NCI-H524 (cell line): ENCODE data around the gene SHISAL1.
A peak's percentile ranks its signal among the peaks of the same experiment; 100 is the strongest.

Source experiments
- DNase-seq, 2 experiments: peaks; one replicate each; lab custom pipeline; 2025; lab: John Stamatoyannopoulos, UW

The SHISAL1 gene

GRCh38 chr22:44342347-44342956 lies 29.7 kb upstream of the SHISAL1 start:
- DNase-seq, result no peak

DNA sequence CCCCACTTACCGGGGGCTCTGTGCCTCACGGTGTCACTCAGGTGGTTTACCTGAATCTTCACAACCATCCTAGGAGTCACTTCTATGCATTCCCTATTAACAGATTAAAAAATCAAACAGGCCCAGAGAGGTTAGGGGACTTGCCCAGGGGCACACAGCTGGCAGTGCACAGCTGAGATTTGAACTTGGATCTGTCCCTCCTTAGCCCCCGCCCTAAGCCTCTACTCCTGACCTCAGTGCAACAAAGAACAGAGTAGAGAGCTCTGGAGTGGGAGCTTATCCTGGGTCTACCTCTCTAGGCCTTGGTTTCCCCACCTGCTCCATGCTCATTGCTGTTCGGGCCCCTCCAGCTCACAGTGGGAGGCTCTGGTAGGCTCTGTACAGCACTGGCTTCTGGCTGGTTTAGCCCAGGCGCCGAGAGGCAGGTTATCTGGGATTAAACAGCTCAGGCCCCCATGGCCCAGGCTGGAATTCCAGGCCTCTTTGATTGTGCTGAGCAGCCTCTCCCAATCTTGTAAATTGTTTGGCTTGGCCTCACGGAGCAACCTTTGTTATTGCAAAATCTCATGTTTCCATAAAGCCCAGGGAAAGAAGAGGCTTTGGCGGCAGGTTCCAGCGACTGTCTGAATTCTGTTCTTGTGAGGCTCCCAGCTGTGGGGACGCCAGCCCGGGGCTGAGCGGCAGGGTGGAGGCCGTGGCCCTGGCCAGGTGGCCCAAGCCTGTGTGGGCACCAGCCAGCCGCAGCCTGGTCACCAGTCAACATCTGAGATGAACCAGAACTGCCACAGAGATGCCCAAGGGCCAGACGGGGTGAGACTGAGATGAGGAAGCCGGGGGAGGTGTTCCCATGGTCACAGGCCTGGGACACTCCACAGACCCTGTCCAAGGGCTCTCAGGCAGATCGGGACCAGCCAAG lies 28.9 kb upstream of the SHISAL1 start:
- peak in 1 of 2 experiments; percentile 28 for DNase-seq

DNA sequence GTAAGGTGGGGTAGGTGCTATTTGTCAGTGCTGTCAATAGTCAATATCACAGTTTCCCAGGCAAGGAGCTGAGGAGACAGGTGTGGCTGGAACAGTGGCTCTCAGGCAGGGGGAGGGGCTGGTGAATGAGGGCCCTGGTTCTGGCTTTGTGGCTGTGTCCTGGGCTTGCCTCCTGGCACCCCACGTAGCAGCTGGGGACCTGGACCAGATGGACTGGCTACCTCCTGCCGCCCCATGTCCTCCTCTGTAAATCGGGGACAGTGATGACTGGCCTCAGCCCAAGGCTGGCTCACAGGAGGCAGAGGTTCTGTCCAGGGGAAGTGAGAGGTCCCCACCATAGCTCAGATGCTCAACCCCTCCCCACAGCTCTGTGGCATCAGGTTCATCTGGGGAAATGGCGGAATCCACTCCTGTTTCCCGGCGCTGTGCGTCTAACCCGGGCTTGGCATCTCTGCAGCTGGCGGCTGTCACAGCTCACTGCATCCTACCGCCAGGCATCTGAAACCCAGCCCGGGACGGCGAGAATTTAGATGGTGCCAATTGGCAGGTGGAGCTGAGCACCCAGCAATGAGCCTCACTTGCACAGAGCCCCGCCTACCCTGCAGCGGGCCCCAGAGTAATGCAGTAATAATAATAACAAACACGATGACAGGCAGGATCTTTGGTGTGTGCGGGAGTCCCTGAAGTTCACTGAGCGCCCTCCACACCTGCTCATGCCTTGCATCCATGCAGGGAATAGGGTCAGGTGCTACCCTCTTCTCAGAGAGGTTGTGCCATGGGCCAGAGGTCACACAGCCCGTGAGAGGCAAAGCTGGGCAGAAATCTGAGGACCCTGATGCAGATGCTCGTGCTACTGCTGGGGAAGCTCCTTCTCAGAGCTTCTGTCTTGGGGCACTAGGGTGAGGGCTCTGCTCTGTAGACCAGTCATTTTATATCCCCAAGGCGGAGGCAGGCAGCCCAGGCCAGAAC lies 27.8 kb upstream of the SHISAL1 start:
- peak; percentile 66 to 85 for DNase-seq

DNA sequence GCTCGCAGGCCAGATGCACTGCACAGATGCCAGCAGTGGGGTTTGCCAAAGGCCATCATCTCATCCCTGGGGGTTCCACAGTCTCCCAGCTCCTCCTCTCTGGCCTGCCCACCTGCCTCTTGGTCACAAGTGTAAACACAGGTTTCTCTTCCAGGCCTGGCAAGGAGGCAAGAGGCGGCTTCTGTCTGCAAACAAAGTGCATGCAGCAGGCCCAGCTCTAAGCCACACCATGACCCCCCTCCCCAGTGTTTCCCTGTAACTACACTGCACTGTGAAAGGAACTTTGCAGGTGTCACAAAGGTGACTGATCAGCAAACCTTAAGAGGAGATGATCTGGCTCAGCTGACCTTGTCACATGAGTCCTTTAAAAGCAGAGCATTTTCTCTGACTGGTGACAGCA lies 26.2 kb upstream of the SHISAL1 start:
- peak in 1 of 2 experiments; percentile 53 for DNase-seq

GRCh38 chr22:44338177-44338810 lies 25.5 kb upstream of the SHISAL1 start:
- no peak for DNase-seq

DNA sequence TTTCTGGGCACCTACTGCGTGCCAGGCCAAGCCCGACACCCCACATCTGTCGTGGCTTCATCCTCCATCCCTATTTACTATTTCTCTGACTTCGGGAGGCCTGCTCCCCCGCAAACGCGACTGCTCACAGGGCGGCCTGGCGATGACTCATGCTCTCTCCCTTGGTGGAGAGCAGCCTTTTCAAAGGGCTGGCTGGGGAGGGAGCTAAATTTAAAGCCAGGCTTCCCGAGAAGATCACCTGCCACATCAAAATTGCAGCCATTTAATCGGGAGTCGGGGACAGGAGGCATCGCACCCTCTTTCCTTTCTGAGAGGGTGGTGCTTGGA lies 24.9 kb upstream of the SHISAL1 start:
- no peak for DNase-seq

DNA sequence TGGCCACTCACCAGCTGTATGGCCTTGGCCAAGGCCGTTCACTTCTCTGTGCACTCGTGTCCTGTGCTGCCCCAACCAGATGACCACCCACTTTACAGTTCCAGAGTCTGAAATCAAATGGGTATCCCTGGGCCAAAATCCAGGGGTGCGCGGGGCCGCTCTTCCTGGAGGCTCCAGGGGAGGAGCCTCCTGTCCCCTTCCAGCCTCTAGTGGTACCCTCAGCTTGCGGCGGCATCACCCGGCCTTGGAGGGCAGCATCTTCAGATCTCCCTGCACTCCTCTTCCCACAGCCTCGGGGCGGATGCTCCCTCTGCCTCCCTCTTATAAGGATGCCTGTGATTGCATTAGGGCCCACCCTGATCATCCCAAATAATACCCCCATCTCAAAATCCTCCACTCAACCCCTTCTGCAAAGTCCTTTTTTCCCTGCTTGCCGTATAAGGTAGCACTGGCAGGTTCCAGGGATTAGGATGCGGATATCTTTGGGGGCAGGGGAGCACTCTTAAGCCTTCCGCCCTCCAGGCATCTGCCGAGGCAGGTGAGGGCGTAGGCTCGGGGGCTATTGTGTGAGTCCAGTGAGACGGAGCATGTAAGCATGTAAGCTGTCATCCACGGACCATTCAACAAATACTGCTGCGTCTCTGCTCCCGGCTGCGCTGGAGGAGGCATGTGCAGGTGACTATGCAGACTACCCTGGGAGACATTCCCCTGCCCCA lies 24.4 kb upstream of the SHISAL1 start:
- no peak for DNase-seq

DNA sequence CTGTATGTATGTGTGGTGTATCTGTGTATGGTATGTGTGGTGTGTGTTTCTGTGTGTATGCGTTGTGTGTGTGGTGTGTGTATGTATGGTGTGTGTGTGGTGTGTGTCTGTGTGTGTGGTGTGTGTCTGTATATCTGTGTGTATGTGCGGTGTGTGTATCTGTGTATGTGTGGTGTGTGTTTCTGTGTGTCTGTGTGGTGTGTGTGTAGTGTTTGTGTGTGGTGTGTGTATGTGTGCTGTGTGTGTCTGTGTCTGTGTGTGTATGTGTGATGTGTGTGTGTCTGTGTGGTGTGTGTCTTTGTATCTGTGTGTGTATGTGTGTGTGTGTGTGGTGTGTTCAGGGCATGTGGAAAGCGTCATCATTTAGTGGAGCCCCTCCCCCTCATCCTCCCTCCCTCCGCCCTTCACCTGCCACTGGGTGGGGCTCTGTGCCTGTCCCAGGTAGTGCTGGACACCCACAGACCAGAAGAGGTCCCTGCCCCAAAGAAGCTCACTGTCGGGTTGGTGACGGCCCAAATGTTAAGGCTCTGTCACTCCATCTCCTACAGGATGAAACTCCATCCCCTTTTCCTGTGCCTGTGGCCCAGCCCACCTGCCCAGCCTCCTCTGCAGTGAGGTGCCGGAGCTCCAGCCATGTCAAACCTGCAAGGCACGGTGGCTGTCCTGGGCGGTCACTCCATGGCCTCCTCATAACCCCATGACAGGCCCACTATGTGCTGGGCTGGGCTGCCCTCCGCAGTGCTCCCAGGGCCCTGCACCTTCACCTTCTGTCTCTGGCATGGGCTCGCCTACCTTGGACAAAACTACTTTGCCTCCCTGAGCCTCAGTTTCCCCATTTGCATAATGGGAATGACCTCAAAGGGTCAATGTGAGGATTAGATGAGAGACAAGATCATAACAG lies 23.4 kb upstream of the SHISAL1 start:
- peak in 1 of 2 experiments; percentile 35 for DNase-seq

DNA sequence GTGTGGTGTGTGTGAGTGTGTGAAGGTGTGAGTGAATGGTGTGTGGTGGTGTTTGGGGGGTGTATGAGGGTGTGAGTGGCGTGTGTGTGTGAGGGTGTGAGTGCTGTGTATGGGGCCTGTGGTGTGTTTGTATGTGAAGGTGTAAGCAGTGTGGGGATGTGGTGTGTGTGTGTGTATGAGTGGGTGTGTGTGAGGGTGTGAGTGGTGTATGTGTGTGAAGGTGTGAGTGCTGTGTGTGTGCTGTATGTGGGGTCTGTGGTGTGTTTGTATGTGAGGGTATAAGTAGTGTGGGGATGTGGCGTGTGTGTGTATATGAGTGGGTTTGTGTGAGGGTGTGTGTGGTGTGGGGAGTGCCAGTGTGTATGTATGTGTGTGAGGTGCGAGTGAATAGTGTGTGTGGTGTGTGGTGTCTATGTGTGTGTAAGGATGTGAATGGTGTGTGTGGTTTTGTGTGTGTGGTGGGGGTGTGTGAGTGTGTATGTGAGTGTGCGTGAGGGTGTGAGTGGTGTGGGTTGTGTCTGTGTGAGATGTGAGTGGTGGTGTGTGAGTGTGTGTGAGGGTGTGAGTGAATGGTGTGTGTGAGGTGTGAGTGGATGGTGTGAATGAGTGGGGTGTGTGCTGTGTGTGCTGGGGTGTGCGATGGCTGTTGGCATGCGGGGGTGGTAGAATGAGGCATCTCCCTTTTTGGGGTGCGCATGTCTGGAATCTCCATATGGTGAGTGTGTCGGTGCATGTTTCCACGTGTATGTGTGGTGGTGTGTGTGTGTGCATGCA lies 22.5 kb upstream of the SHISAL1 start:
- no peak for DNase-seq

DNA sequence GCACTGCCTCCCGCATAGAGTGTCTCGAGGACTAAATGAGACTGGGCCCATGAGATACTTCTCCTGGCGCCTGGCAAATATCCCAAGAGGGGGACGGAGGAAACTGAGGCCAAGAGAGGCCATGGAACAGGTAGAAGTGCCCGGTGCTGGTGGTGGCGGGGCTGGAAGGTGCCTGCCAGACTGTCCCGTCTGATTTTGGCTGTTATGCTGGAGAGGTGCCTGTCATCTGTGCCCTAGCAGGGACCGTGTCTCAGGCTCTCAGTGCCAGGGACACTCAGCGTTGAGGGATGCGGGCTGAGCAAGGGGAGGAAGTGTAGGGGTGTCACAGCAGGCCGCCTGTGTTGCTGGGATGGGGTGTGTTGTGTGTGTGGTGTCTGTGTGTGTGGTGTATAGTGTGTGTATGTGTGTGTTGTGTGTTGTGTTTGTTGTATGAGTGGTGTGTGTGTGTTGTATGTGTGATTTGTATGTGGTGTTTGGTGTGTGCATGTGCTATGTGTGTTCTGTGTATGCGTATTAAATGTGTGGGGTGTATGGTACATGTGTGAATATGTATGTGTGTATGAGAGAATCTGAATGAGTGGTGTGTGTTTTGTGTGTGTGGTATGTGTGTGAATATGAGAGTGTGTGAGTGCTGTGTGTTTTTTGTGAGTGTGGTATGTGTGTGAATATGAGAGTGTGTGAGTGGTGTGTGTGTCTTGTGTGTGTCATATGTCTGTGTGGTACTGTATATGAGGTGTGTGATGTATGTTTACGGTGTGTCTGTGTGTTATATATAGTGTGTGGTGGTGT lies 21.3 kb upstream of the SHISAL1 start:
- DNase-seq, result no peak

GRCh38 chr22:44332946-44333345 lies 20.2 kb upstream of the SHISAL1 start:
- DNase-seq, result no peak

- DNase-seq, result peak in 1 of 2 experiments; percentile 24
Measured at GRCh38 chr22:44331881-44332714, 19.3 kb upstream of the SHISAL1 start.

- no peak for DNase-seq
Measured at GRCh38 chr22:44330744-44331660, 18.3 kb upstream of the SHISAL1 start.

DNA sequence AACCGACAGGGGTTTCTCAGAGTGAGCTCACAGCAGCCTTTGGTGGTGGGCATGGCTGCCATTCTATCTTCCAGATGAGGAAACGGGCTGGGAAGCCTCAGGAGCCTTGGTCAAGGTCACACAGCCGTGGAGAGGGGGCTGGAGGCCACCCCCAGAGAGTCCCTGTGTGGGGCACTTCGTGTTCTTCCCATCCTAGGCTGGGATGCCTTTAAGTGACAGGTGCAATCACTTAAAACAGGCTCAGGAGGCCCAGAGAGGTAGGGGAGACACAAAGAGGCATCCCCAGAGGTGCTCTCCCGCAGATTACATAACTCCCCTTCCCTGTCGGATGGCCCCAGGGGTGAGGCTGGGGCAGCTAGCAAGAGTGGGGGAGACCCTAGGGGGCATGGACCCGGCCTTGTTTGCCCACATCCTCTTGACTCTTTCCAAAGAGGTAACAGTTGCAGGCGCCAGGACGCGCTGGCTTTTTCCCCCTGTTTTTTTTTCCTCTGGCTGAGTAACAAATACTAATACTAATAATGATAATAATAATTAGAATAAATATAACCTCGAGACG lies 17.5 kb upstream of the SHISAL1 start:
- no peak for DNase-seq

DNA sequence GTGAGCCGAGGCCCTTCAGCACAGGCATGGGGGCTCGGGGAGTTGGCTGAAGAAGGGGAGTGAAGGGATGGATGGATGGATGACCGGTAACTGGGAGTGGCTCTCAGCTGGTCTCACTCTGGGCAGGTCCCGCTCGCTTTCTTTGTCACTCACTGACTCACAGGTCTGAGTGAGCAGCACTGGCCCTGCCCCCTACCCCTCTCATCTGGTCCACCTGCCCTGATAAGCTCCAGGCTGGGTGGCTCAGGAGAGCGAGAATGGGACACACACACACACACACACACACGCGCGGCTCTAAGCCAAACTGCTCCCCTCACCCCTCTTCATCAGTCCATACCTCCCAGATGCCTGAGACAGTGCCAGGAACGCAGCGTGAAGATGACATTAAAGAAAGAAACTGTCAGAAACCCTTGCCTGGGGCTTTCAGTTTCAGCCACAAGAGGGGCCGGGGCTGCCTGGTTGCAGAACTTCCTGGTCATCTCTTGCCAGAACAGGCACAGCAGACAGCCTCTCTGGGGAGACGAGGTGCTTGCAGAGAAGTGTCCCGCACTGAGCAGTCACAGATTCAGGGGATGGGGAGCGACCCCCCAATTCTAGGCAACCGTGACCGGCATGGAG lies 16.5 kb upstream of the SHISAL1 start:
- DNase-seq, result no peak

- no peak for DNase-seq
Measured at GRCh38 chr22:44328762-44329161, 16.0 kb upstream of the SHISAL1 start.
